ENCODE measurements around the gene RNF208.

DNA sequence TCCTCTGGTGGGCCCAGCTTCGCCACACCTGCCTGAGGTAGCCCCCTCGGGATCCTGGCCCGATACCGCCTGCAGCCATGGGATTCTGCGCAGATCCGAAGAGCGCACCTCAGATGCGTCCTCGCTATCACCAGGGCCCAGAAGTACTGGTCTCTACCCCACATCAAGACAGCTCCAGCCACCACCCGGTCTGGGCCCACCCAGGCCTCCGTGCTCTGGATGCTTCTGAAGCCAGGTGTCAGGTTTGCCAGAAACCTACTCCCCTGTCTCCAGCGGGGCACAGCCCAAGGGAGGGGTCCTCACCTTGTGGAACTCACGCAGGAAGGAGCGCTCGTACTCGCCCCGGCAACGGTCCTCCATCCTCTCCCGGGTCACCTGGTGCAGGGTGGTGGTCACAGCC, 36.1 kb downstream of the RNF208 start:
- TF ChIP-seq POLR2A (IDR thresholded peaks at IDR 0.05): no peak
- no peak for TF ChIP-seq CTCF (IDR thresholded peaks at IDR 0.05)

All from testis (tissue), 2 donors.